A549 (cell line): Measurements from ENCODE around the gene SYT12.

ENCODE experiments used
- CEBPB ChIP-seq, 2 experiments: fragments of >200 bp in 1 of 2; sonication (Bioruptor Twin) in 1 of 2; formaldehyde crosslinking in 1 of 2; IDR thresholded peaks; 2 replicates each; pipeline ENCODE4 v1.6.1; 2012 to 2016
- CHD4 ChIP-seq: fragments of 200-600 bp; sonication (generic); IDR thresholded peaks from 2 replicates; pipeline ENCODE4 v1.6.1; 2016; ENCODE audit warnings: antibody characterized with exemption, mild to moderate bottlenecking, borderline replicate concordance
- CTCF ChIP-seq: fragments of >200 bp; sonication (Bioruptor Twin); formaldehyde crosslinking; IDR thresholded peaks from 3 replicates; pipeline ENCODE4 v1.5.1; 2016
- ESRRA ChIP-seq: fragments of 150-350 bp; IDR thresholded peaks from 2 replicates; pipeline ENCODE4 v1.6.1; 2014; ENCODE audit warnings: mild to moderate bottlenecking, low read length, borderline replicate concordance
- FOSB ChIP-seq: fragments of 250-450 bp; sonication (Bioruptor Pico); IDR thresholded peaks from 2 replicates; pipeline ENCODE4 v1.5.0; 2020; ENCODE audit warnings: mild to moderate bottlenecking, moderate library complexity
- FOSL2 ChIP-seq, 2 experiments: fragments of 450-650 bp in 1 of 2; fragments of >200 bp in 1 of 2; sonication (Bioruptor Twin) in 1 of 2; formaldehyde crosslinking; IDR thresholded peaks; 2 replicates each; pipeline versions ENCODE4 v1.5.0 to v1.6.1; 2016 to 2020; ENCODE audit warnings: mild to moderate bottlenecking in 1 of 2, moderate library complexity in 1 of 2
- MAX ChIP-seq: IDR thresholded peaks from 2 replicates; pipeline ENCODE4 v1.6.1; 2012
- POLR2A ChIP-seq: IDR thresholded peaks from 2 replicates; pipeline ENCODE4 v1.6.1; 2012; ENCODE audit warnings: mild to moderate bottlenecking, low read length
- REST ChIP-seq: fragments of 200-600 bp; sonication (generic); IDR thresholded peaks from 2 replicates; pipeline ENCODE4 v1.6.1; 2016; ENCODE audit warnings: antibody characterized with exemption, mild to moderate bottlenecking, moderate library complexity
- RFX5 ChIP-seq: fragments of 450-650 bp; IDR thresholded peaks from 2 replicates; pipeline ENCODE4 v1.7.1; 2014; ENCODE audit warnings: antibody characterized with exemption, mild to moderate bottlenecking, moderate library complexity
- SMC3 ChIP-seq: fragments of >200 bp; sonication (Bioruptor Twin); formaldehyde crosslinking; IDR thresholded peaks from 3 replicates; pipeline ENCODE4 v1.6.1; 2018; ENCODE audit warnings: inconsistent platforms
- USF2 ChIP-seq: fragments of 450-650 bp; IDR thresholded peaks from 2 replicates; pipeline ENCODE4 v1.6.1; 2014; ENCODE audit warnings: antibody characterized with exemption

GRCh38 chr11:66996609-66997273 lies 26.2 kb upstream of the SYT12 start:
- TF ChIP-seq CTCF (no peak), CHD4 (no peak), FOSB (CRISPR knock-in tag) (no peak), RFX5 (no peak), POLR2A (no peak), CEBPB (IDR thresholded peaks at IDR 0.05) (no peak), REST (no peak), SMC3 (no peak), ESRRA (no peak), USF2 (no peak), MAX (peak; percentile 48), FOSL2 (IDR thresholded peaks at IDR 0.05) (no peak), FOSL2 (CRISPR knock-in tag; IDR thresholded peaks at IDR 0.05) (no peak)
